BJ (cell line): ENCODE data around the gene RUNX2. TPM values are rescaled to one million over a fixed set of nuclear protein-coding genes. Genes with fewer than 3 reads are reported as not detected.

Experiments used
- CTCF ChIA-PET: fragments of 350-600 bp; formaldehyde crosslinking; extraction: SDS; loops from one replicate; lab custom pipeline; 2021; ENCODE audit warnings: antibody characterized with exemption, inconsistent platforms; lab: Yijun Ruan, JAX
- POLR2A ChIA-PET: fragments of 300-600 bp; sonication (Branson Sonifier 250); formaldehyde crosslinking; extraction: SDS; loops from one replicate; lab custom pipeline; 2021; ENCODE audit warnings: antibody characterized with exemption; lab: Charles Lee
- DNase-seq: peaks from one replicate; pipeline ENCODE4 v3.0.0-alpha.2; 2011; ENCODE audit warnings: low read depth
- H3K27me3 ChIP-seq: 2 replicates; pipeline ENCODE4 v1.6.0; 2011; ENCODE audit warnings: low read length; ENCODE audit not compliant: control insufficient read depth, insufficient read depth
- H3K36me3 ChIP-seq: 2 replicates; pipeline ENCODE4 v1.5.1; 2011; ENCODE audit warnings: low read length; ENCODE audit not compliant: control insufficient read depth, insufficient read depth
- H3K4me3 ChIP-seq: 2 replicates; pipeline ENCODE4 v1.5.1; 2011; ENCODE audit warnings: low read depth, mild to moderate bottlenecking, control low read depth, low read length
- CTCF ChIP-seq: IDR thresholded peaks from 2 replicates; pipeline ENCODE4 v1.5.1; 2011; ENCODE audit warnings: low read depth, mild to moderate bottlenecking, control low read depth, inconsistent platforms, low read length, moderate library complexity; ENCODE audit not compliant: insufficient read depth
- polyA plus RNA-seq: library from polyadenylated mRNA; depleted of rRNA; stranded (reverse); fragments of >200 nt; gene quantifications from 2 replicates; pipeline ENCODE4 v1.2.3, GENCODE V29; 2011

The RUNX2 gene
- polyA plus RNA-seq, 1 experiment = 1.5 TPM

DNA sequence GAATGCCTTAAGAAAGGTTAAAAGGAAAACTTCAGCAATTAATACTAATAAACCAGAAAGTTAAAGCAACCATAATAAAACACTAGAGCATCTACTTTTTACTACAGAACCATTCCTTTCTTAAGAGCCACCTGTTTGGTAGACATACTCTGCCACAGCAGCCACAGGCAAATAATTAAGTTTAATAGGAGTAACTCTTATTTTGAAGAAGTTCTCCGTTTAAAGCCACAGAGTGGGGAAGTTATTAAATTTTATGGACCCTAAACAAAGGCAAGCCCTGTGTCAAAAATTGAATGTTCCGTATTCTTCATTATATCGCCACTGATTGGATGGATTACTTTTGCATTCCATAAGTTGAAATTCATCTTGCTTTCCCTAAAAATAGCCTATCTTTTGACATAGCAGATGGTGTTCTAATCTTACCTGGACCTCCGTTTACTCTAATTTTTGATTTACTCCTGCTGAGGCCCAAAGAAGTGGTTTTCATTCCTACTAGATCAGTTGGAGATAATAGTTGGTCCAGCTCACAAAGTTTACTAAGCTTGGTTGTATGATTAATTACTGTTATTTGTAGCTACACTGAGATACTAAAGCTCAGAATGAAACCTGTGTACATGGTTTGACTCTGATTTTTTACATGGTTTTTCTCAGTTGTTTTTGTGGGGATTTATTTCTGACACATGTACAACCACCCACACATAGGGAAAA lies 190.0 kb downstream of the RUNX2 start:
- ChIA-PET CTCF (no interaction called here), POLR2A (no interaction called here)
- Histone ChIP-seq H3K4me3 (no peak overlapping the region), H3K36me3 (peaks cover 3% of the 10 kb centered on the region; the same call in 1 of the 2 replicates), H3K27me3 (no peaks in the 10 kb centered on the region)
- no peak for DNase-seq
- TF ChIP-seq CTCF = no peak

DNA sequence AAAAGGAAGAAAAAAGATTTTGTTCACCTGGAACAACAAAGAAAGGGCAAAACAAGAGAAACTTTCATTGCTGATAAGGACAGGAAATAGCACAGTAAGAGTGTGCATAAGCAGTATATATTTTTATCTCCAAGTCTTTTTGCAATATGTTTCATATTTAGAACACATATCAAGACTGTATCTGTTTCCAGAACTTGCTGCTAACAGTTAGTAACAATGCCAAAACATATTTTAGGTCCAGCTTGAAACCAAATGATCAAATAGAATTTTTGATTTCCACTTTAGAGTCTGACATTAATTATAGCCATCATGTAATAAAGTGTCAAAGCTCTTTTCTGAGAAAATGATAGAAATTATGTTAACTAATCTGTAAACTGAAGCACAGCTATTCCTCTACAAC lies 193.1 kb downstream of the RUNX2 start:
- H3K4me3 ChIP-seq = no peak overlapping the region
- TF ChIP-seq CTCF = no peak
- no peak for DNase-seq
- POLR2A ChIA-PET = no interaction called here
- H3K27me3 ChIP-seq = no peaks in the 10 kb centered on the region
- CTCF ChIA-PET = interaction anchor here (0.7 to 1.5 kb wide), 5 partner anchors 13 to 1051 kb away, joined by 3 to 5 read pairs (median 4); no protein-coding TSS in a partner anchor
- H3K36me3 ChIP-seq = no peaks in the 10 kb centered on the region

DNA sequence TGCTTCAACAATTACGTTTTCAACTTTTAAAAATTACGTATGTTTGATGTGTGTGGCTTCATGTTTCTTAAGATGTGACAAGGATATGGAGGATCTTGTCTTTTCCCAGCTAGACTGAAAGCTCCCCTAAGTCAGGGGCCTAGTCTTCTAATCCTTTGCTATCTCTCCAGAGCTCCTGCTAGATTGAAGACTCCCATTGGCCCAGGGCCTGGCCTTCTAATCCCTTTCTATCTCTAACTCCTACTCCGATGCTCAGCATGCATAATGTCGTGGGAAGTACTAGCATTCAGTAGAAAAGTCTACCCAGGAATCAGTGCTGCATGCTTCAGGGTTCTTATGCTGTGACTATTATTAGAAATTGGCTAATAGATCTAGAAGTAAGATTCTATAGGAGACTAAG lies 194.4 kb downstream of the RUNX2 start:
- DNase-seq = no peak
- H3K4me3 ChIP-seq = no peak overlapping the region
- POLR2A ChIA-PET = no interaction called here

DNA sequence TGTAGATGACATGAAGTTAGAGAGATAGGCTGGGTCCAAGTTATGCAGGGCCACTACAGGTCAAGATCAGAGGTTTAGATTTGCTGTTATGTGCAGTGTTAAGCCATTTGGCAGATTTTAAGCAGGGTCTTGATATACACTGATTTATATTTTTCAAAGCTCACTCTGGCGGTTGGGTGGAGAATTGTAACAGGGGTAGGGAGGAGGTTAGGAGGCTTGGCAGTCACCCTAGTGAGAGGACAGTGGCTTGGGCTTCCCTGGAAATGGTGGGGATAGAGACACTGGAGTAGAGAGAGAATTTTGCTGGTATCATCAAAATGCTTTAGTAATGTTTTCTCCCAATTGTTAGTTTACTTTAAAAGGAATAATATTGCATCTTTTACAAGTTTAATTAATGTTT lies 199.1 kb downstream of the RUNX2 start:
- no peaks in the 10 kb centered on the region for H3K36me3 ChIP-seq
- CTCF ChIA-PET = interaction anchor here (1.6 kb wide), 1 partner anchor 9 kb away, joined by 4 read pairs; no protein-coding TSS in a partner anchor

More for the DNA sequence above, 194.4 kb downstream of the RUNX2 start:
- no peak for TF ChIP-seq CTCF
- CTCF ChIA-PET = interaction anchor here (0.7 to 1.4 kb wide), 4 partner anchors 10 to 1052 kb away, joined by 3 to 4 read pairs (median 3); no protein-coding TSS in a partner anchor
- Histone ChIP-seq H3K36me3 (no peaks in the 10 kb centered on the region), H3K27me3 (no peaks in the 10 kb centered on the region)

More for the DNA sequence above, 199.1 kb downstream of the RUNX2 start:
- DNase-seq = no peak
- Histone ChIP-seq H3K27me3 (no peaks in the 10 kb centered on the region), H3K4me3 (no peak overlapping the region)
- no peak for TF ChIP-seq CTCF
- POLR2A ChIA-PET = no interaction called here
